IPS-NIHi7 (cell line): Measurements from ENCODE around the gene RAB6A.

Experiments used
- DNase-seq: peaks from one replicate; pipeline ENCODE4 v3.0.0; 2012; ENCODE audit warnings: mixed read lengths; ENCODE audit errors: extremely low spot score

The RAB6A gene

GRCh38 chr11:73653996-73654395 lies 106.9 kb downstream of the RAB6A start:
- no peak for DNase-seq

DNA sequence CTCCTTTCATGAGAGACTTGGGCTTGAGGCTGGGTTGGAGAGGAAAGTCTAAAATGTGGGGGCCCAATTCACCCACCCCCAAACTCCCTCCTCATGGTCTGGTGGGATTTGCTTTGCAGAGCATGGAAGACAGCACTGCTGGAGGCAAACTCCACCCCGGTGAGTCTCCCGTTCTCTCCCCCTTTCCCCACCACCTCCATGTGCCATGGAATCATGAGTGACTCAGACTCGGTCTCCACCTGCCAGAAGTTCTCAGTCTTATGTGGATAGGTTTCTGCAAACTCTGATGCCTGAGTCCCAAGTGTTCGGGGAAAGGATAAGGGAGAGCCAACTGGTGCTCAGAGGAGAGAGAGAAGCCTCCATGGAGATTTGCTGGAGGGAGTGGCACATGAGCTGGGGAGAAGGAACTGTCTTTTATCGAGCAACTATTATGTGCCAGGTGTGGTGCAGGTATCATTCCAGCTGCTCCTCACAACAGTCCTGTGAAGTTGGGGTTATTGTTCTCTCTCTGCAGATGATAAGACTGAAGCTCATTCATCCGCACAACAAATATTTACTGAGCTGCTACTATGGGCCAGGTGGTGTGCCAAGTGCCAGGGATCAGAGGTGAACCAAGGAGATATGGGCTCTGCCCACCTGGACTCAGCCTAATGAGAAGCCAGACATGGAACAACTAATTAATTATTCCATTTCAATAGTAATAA lies 107.9 kb downstream of the RAB6A start:
- DNase-seq, result no peak

GRCh38 chr11:73652046-73652730 lies 108.7 kb downstream of the RAB6A start:
- no peak for DNase-seq

DNA sequence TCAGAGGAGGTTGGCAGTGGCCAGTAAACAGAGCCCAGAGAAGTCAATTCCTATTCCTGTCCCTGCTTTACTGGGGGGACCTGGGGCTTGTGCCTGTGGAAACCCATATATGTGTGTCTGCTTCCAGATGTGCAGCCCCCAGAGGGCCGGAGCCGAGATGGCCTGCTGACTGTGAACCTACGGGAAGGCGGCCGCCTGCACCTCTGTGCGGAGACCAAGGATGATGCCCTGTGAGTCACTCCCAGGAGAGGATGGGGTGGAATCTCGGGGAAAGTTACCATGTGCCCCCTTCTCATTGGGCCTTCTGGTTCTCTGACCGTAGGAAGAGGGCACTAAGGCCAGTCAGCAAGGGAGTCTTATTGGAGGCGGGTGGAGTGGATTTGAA lies 109.2 kb downstream of the RAB6A start:
- DNase-seq, result no peak

- no peak for DNase-seq
Measured at GRCh38 chr11:73651252-73651651, 109.6 kb downstream of the RAB6A start.

DNA sequence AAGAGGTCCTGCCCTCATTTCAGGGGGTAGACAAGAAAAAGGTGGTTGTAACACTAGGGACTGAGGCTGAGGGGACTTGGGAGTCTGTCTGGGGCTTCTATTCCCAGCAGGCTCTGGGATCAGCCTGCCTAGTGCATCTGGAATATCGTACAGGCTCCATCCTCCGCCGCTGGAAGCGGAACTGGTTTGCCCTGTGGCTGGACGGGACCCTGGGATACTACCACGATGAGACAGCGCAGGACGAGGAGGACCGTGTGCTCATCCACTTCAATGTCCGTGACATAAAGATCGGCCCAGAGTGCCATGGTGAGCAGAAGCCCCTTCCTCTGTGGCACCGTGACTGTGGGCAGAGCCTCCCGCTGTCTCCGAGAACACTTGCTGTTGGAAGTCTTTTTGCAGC lies 110.5 kb downstream of the RAB6A start:
- DNase-seq, result no peak

GRCh38 chr11:73649206-73649605 lies 111.7 kb downstream of the RAB6A start:
- no peak for DNase-seq

GRCh38 chr11:73648571-73649046 lies 112.3 kb downstream of the RAB6A start:
- DNase-seq, result no peak

GRCh38 chr11:73648121-73648520 lies 112.8 kb downstream of the RAB6A start:
- no peak for DNase-seq

DNA sequence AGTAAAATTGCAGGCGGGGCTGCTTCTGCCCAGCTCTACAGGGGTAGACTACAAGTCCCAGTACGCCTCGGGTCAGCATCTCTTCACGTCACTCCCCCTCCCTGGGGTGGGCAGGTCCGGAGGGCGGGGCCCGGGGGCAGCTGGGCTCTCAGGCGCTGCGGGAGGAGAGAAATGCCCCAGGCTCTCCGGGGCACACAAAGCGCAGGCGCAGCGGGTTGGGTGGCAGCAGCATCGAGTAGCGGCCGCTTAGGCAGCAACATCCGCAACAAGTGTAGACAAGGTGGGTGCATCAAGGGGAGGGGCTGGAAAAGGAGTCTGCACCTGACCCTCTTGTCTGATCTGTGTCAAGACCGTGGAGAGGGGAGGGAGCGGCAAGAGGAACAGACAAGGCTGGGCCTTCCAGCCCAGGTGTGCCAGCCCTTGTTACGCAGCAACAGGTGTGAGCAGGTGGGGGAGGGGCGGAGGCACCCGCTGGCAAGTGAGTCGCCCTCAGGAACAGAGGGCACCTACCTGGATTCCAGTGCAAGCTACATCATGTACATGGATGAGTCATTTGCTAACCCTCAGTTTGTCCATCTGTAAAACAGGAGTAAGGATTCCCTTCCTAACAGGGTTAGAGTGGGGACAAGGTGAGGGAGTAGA lies 113.3 kb downstream of the RAB6A start:
- DNase-seq, result peak; percentile 97

GRCh38 chr11:73645972-73646631 lies 114.8 kb downstream of the RAB6A start, which contains the start of gene PLEKHB1:
Gene PLEKHB1, plus strand, starts transcription at chr11:73646581. Its CDS starts 28 bp downstream, at chr11:73646609.
- peak; percentile 84 for DNase-seq

DNA sequence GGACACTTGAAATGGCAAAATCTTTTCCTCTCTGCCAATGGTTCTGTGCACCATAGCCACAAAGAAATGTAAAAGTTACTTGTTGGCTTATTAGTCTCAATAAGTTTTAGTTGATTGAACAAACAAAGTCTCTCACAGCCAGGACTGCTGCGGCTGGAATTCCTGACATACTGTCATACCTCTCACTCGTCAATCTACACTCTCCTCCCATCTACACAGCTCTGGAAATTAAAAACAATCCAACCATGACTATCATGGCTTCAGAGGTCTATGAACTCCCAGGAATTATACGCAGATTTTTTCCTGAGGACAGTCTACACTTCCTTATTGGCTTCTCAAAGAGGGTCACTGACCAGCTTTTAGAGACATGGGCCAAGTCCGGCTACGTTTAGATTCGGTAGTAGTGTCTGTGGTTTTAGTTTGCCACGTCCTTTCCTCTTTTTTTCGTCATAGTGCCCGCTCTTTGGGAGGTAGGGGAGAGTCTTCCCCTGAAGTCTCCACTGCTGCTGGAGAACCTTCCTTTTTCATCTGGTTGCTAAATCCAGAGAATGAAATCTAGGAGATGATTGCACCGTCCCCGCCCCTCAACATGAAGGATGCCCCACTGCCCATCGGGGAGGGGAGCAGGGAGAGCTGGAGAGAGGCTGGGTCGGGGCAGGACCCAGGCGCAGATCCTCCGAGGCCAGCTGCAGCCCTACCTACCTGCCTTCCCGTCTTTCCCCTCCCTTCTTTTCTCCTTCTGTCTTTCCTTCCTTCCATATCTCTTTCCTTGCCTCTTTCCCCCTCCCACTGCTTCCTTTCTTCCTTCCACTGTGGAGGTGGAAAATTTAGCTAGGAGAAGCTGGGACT lies 115.5 kb downstream of the RAB6A start:
- DNase-seq, result no peak

- DNase-seq, result no peak
Measured at GRCh38 chr11:73641668-73642067, 119.2 kb downstream of the RAB6A start.

GRCh38 chr11:73640592-73640991 lies 120.3 kb downstream of the RAB6A start:
- no peak for DNase-seq

DNA sequence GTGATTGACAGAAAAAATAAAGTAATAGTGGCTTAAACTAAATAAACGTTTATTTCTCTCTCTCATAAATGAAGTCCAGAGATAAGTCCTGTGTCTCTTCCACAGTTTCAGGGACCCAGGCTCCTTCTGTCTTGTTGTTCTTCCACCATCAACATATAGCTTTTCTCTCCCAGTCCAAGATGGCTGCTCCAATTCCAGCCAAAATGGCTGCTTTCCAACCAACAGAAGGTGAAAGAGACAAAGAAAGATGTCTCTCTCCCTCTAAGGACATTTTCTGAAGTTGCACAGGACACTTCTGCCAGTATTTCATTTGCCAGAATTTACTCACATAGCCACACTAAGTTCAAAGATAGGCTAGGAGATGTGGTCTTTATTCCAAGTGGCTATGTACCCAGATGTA lies 123.9 kb downstream of the RAB6A start:
- DNase-seq, result no peak

DNA sequence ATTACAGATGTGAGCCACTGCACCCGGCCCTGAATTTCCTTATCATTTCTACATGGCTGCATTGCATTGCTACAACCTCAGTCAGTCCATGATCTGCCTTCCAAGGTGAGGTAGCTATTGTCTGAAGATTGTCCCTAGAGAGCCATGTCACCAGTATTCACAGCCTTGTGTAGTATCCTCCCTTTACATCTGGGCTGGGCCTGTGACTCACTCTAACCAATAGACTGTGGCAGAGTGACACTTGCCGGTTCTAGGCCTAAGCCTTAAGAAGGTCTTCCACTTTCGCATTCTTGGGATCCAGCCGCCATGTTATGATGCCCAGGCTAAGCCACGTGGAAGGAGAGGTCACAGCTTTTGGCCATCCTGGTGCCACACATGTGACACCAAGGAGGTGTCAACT lies 124.6 kb downstream of the RAB6A start:
- DNase-seq, result no peak

GRCh38 chr11:73635721-73636120 lies 125.2 kb downstream of the RAB6A start:
- DNase-seq, result no peak

DNA sequence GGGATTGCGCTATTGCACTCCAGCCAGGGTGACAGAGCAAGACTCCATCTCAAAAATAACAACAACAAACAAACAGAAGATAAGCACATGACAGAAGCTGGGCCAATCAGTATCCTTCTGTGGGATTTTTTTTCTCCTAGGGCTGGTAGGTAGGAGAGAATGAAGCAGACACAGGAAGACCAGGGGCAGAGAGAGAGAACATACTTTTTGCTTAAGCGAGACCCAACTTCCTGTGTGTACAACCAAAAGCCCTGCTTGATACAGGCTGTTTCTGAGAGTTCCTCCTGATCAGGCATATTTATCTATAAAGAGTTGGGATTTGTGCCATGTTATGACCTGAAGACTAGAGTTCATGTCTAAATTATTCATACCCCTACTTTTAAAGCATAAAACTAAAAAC lies 126.9 kb downstream of the RAB6A start:
- DNase-seq, result no peak

GRCh38 chr11:73632996-73633395 lies 127.9 kb downstream of the RAB6A start:
- DNase-seq, result no peak

DNA sequence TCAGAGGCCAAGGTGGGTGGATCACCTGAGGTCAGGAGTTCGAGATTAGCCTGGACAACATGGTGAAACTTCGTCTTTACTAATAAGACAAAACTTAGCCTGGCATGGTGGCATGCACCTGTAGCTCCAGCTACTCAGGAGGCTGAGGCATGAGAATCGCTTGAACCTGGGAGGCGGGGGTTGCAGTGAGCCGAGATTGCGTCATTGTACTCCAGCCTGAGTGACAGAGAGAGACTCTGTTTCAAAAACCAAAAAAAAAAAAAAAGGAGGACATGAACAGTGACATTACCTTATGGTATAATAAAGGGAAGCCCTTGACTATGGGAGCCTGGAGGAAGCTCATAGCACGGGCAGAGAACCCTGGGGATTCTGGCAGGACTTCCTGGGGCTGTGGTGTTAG lies 131.0 kb downstream of the RAB6A start:
- DNase-seq, result no peak

GRCh38 chr11:73625696-73626318 lies 135.1 kb downstream of the RAB6A start:
- peak; percentile 93 for DNase-seq
